OCI-LY1 (cell line): ENCODE measurements around the gene TXNDC9.
"Not testable (repeated sequence)": the region's sequence is repeated elsewhere in the genome, so short reads cannot be mapped to it uniquely, and the experiment has no call there.

Source experiments
- H2AFZ ChIP-seq: fragments of 200-600 bp; sonication (generic), shearing (Covaris generic); 2 replicates; pipeline ENCODE4 v1.6.0; 2014; ENCODE audit warnings: antibody characterized with exemption, mild to moderate bottlenecking, low read length
- H3F3A ChIP-seq: fragments of 200-600 bp; sonication (generic), shearing (Covaris generic); 2 replicates; pipeline ENCODE4 v1.6.0; 2014; ENCODE audit warnings: mild to moderate bottlenecking, antibody characterized with exemption, low read length, moderate library complexity; ENCODE audit not compliant: insufficient read depth
- H3K27ac ChIP-seq: fragments of 200-600 bp; sonication (generic); 2 replicates; pipeline ENCODE4 v1.5.1; 2014; ENCODE audit warnings: low read length, mixed run types, mild to moderate bottlenecking, low read depth; ENCODE audit not compliant: poor library complexity, severe bottlenecking
- H3K27me3 ChIP-seq: fragments of 200-600 bp; sonication (generic); 2 replicates; pipeline ENCODE4 v1.6.0; 2014; ENCODE audit warnings: antibody characterized with exemption, mild to moderate bottlenecking, low read length, moderate library complexity; ENCODE audit not compliant: insufficient read depth
- H3K36me3 ChIP-seq: fragments of 200-600 bp; sonication (generic); 2 replicates; pipeline ENCODE4 v1.6.1; 2014; ENCODE audit warnings: mild to moderate bottlenecking, antibody characterized with exemption, low read length, moderate library complexity, mixed read lengths; ENCODE audit not compliant: insufficient read depth
- H3K4me1 ChIP-seq: fragments of 200-600 bp; sonication (generic); 2 replicates; pipeline ENCODE4 v1.5.1; 2014; ENCODE audit warnings: mild to moderate bottlenecking, low read length, moderate library complexity; ENCODE audit not compliant: insufficient read depth, severe bottlenecking
- H3K4me2 ChIP-seq: fragments of 200-600 bp; sonication (generic), shearing (Covaris generic); 2 replicates; pipeline ENCODE4 v1.6.1; 2014; ENCODE audit warnings: low read length
- H3K4me3 ChIP-seq: fragments of 200-600 bp; sonication (generic); 2 replicates; pipeline ENCODE4 v1.5.1; 2014; ENCODE audit warnings: low read length, low read depth, mild to moderate bottlenecking, mixed read lengths; ENCODE audit not compliant: poor library complexity, severe bottlenecking
- H3K79me2 ChIP-seq: fragments of 200-600 bp; shearing (Covaris generic); 2 replicates; pipeline ENCODE4 v1.6.1; 2016; ENCODE audit warnings: mixed run types, low read length, mixed read lengths; ENCODE audit not compliant: insufficient read depth
- H3K9ac ChIP-seq: fragments of 200-600 bp; sonication (generic), shearing (Covaris generic); 2 replicates; pipeline ENCODE4 v1.6.1; 2014; ENCODE audit warnings: mild to moderate bottlenecking, low read length, mixed read lengths
- H3K9me2 ChIP-seq: fragments of 200-600 bp; sonication (generic), shearing (Covaris generic); 2 replicates; pipeline ENCODE4 v1.6.1; 2014; ENCODE audit warnings: low read depth, mild to moderate bottlenecking, low read length, mixed read lengths
- H3K9me3 ChIP-seq: fragments of 200-600 bp; shearing (Covaris generic); 2 replicates; pipeline ENCODE4 v1.6.1; 2014; ENCODE audit warnings: low read length, mixed read lengths
- H4K20me1 ChIP-seq: fragments of 200-600 bp; sonication (generic), shearing (Covaris generic); 2 replicates; pipeline ENCODE4 v1.6.0; 2016; ENCODE audit warnings: mild to moderate bottlenecking, low read length; ENCODE audit not compliant: insufficient read depth
- CTCF ChIP-seq: fragments of 200-600 bp; sonication (generic), shearing (Covaris generic); IDR thresholded peaks from 2 replicates; pipeline ENCODE4 v1.5.1; 2017; ENCODE audit warnings: mild to moderate bottlenecking, antibody characterized with exemption, low read length, moderate library complexity, mixed read lengths
- EZH2 ChIP-seq: fragments of 200-600 bp; sonication (generic), shearing (Covaris generic); IDR thresholded peaks from 2 replicates; pipeline ENCODE4 v1.8.0; 2017; ENCODE audit warnings: borderline replicate concordance, mixed run types, mild to moderate bottlenecking, antibody characterized with exemption, low read length, moderate library complexity, mixed read lengths

TXNDC9 gene

GRCh38 chr2:99346218-99346617 lies 10.1 kb upstream of the TXNDC9 start:
- no peaks in the 10 kb centered on the region for H3K9me3 ChIP-seq
- peaks cover 4% of the 10 kb centered on the region; the same call in 1 of the 2 replicates for H4K20me1 ChIP-seq
- H3F3A ChIP-seq = no peaks in the 10 kb centered on the region
- no peaks in the 10 kb centered on the region for H3K9me2 ChIP-seq
- no peak overlapping the region for H3K9ac ChIP-seq
- H3K4me1 ChIP-seq = peaks cover 27% of the 10 kb centered on the region
- no peak overlapping the region for H3K27ac ChIP-seq
- no peak overlapping the region for H3K4me2 ChIP-seq
- H3K79me2 ChIP-seq = peaks cover 100% of the 10 kb centered on the region
- H3K36me3 ChIP-seq = peaks cover 7% of the 10 kb centered on the region; the same call in 1 of the 2 replicates
- no peak overlapping the region for H2AFZ ChIP-seq
- TF ChIP-seq EZH2 (no peak), CTCF (no peak)
- H3K4me3 ChIP-seq = no peak overlapping the region
- H3K27me3 ChIP-seq = no peaks in the 10 kb centered on the region

- not testable (repeated sequence) for H3K27me3 ChIP-seq, H3K27ac ChIP-seq, H3K4me3 ChIP-seq, H2AFZ ChIP-seq, H3K36me3 ChIP-seq, H3K4me2 ChIP-seq, H3K9me3 ChIP-seq, H4K20me1 ChIP-seq, H3K9me2 ChIP-seq, H3F3A ChIP-seq, H3K9ac ChIP-seq
- Histone ChIP-seq H3K79me2 (peaks cover 100% of the 10 kb centered on the region), H3K4me1 (peaks cover 31% of the 10 kb centered on the region)
Measured at GRCh38 chr2:99345446-99345845, 9.3 kb upstream of the TXNDC9 start.

- H3K79me2 ChIP-seq = peaks cover 100% of the 10 kb centered on the region
- no peak overlapping the region for H3K9ac ChIP-seq
- H3K36me3 ChIP-seq = peaks cover 6% of the 10 kb centered on the region; the same call in 1 of the 2 replicates
- H3K9me2 ChIP-seq = no peaks in the 10 kb centered on the region
- no peaks in the 10 kb centered on the region for H3K27me3 ChIP-seq
- no peaks in the 10 kb centered on the region for H3F3A ChIP-seq
- no peak overlapping the region for H3K4me3 ChIP-seq
- no peak overlapping the region for H3K27ac ChIP-seq
- peaks cover 33% of the 10 kb centered on the region for H3K4me1 ChIP-seq
- no peak overlapping the region for H2AFZ ChIP-seq
- H3K4me2 ChIP-seq = no peak overlapping the region
- H3K9me3 ChIP-seq = no peaks in the 10 kb centered on the region
- H4K20me1 ChIP-seq = 0 out of 2 replicates have a peak, but pooled peaks cover 4% of the 10 kb centered on the region
- TF ChIP-seq EZH2 (no peak), CTCF (no peak)
Measured at GRCh38 chr2:99342536-99342935, 6.4 kb upstream of the TXNDC9 start.

- Histone ChIP-seq H3K9ac (no peak overlapping the region), H4K20me1 (0 out of 2 replicates have a peak, but pooled peaks cover 4% of the 10 kb centered on the region), H3K79me2 (peaks cover 83% of the 10 kb centered on the region), H3K9me3 (no peaks in the 10 kb centered on the region), H3K4me3 (no peak overlapping the region), H3K36me3 (peaks cover 6% of the 10 kb centered on the region; the same call in 1 of the 2 replicates), H3K27me3 (no peaks in the 10 kb centered on the region), H3K4me2 (peak overlapping the region; percentile 10; the same call in 1 of the 2 replicates), H2AFZ (no peak overlapping the region), H3K27ac (no peak overlapping the region), H3F3A (peaks cover 5% of the 10 kb centered on the region; the same call in 1 of the 2 replicates), H3K9me2 (no peaks in the 10 kb centered on the region), H3K4me1 (peaks cover 35% of the 10 kb centered on the region)
- TF ChIP-seq EZH2 = no peak
- no peak for TF ChIP-seq CTCF
Measured at GRCh38 chr2:99340669-99341236, 4.6 kb upstream of the TXNDC9 start.
